ENCODE measurements around the gene RPS6KA2. TPM values are rescaled to one million over a fixed set of nuclear protein-coding genes. Genes with fewer than 3 reads are reported as not detected.
A peak's percentile ranks its signal among the peaks of the same experiment; 100 is the strongest.

The RPS6KA2 gene
- total RNA-seq, 1 donor from 2014 or later: 103 TPM

- intact Hi-C loops (cut with DNase I): no loop called here
- DNase-seq (ENCODE audit: low spot score): no peak
Observed at GRCh38 chr6:166486536-166486880, 140.5 kb downstream of the RPS6KA2 start.

GRCh38 chr6:166485651-166486535 is 141.2 kb downstream of the RPS6KA2 start:
- intact Hi-C loops (cut with DNase I): no loop called here

GRCh38 chr6:166484863-166485262 is 142.2 kb downstream of the RPS6KA2 start:
- DNase-seq (ENCODE audit: low spot score): no peak
- intact Hi-C loops (cut with DNase I): no loop called here

More at GRCh38 chr6:166485651-166486535, 141.2 kb downstream of the RPS6KA2 start:
- no peak for DNase-seq (ENCODE audit: low spot score)

- intact Hi-C loops (cut with DNase I): no loop called here
- DNase-seq (ENCODE audit: low spot score): no peak
Observed at GRCh38 chr6:166483573-166484250, 143.3 kb downstream of the RPS6KA2 start.

- no peak for DNase-seq (ENCODE audit: low spot score)
Observed at GRCh38 chr6:166483026-166483425, 144.0 kb downstream of the RPS6KA2 start.

GRCh38 chr6:166478782-166479592 is 148.1 kb downstream of the RPS6KA2 start:
- DNase-seq (ENCODE audit: low spot score): no peak
- intact Hi-C loops (cut with DNase I): no loop called here

More at GRCh38 chr6:166483026-166483425, 144.0 kb downstream of the RPS6KA2 start:
- intact Hi-C loops (cut with DNase I): no loop called here

GRCh38 chr6:166477647-166478365 is 149.2 kb downstream of the RPS6KA2 start:
- no peak for DNase-seq (ENCODE audit: low spot score)
- intact Hi-C loops (cut with DNase I): no loop called here

- DNase-seq (ENCODE audit: low spot score): peak; percentile 59
- intact Hi-C loops (cut with DNase I): no loop called here
Observed at GRCh38 chr6:166476634-166477215, 150.3 kb downstream of the RPS6KA2 start.

GRCh38 chr6:166476061-166476591 is 150.9 kb downstream of the RPS6KA2 start:
- intact Hi-C loops (cut with DNase I): no loop called here
- DNase-seq (ENCODE audit: low spot score): peak; percentile 43

- intact Hi-C loops (cut with DNase I): no loop called here
- peak; percentile 63 for DNase-seq (ENCODE audit: low spot score)
Observed at GRCh38 chr6:166474721-166475565, 152.1 kb downstream of the RPS6KA2 start.

- no peak for DNase-seq (ENCODE audit: low spot score)
- intact Hi-C loops (cut with DNase I): no loop called here
Observed at GRCh38 chr6:166473886-166474571, 153.0 kb downstream of the RPS6KA2 start.

- no peak for DNase-seq (ENCODE audit: low spot score)
- intact Hi-C loops (cut with DNase I): no loop called here
Observed at GRCh38 chr6:166472636-166473035, 154.4 kb downstream of the RPS6KA2 start.

- peak; percentile 35 for DNase-seq (ENCODE audit: low spot score)
- intact Hi-C loops (cut with DNase I): no loop called here
Observed at GRCh38 chr6:166471797-166472260, 155.2 kb downstream of the RPS6KA2 start.

GRCh38 chr6:166470863-166471410 is 156.1 kb downstream of the RPS6KA2 start:
- intact Hi-C loops (cut with DNase I): no loop called here

GRCh38 chr6:166470029-166470862 is 156.8 kb downstream of the RPS6KA2 start:
- intact Hi-C loops (cut with DNase I): no loop called here

More at GRCh38 chr6:166470863-166471410, 156.1 kb downstream of the RPS6KA2 start:
- DNase-seq (ENCODE audit: low spot score): no peak

GRCh38 chr6:166469426-166469961 is 157.6 kb downstream of the RPS6KA2 start:
- DNase-seq (ENCODE audit: low spot score): peak; percentile 54
- intact Hi-C loops (cut with DNase I): no loop called here

More at GRCh38 chr6:166470029-166470862, 156.8 kb downstream of the RPS6KA2 start:
- no peak for DNase-seq (ENCODE audit: low spot score)
